HTERT RPE-1 (cell line): ENCODE results near the gene HOXA9.

ENCODE experiments used
- in situ Hi-C: fragments of 300-500 bp; cut with MboI; formaldehyde crosslinking; loops from 4 replicates; pipeline ENCODE4 v1.14.3; 2020; ENCODE audit warnings: low sequenced_read_pairs

Gene HOXA9

GRCh38 chr7:27201580-27202017 is 36.3 kb upstream of the HOXA9 start:
- in situ Hi-C loops: no loop called here

- in situ Hi-C loops: no loop called here
These were observed 35.6 kb upstream of the HOXA9 start for GRCh38 chr7:27200761-27201579.

- in situ Hi-C loops: no loop called here
These were observed 34.8 kb upstream of the HOXA9 start, which contains the start of gene HOXA13 for GRCh38 chr7:27199849-27200760. Gene HOXA13 (minus strand): TSS chr7:27200091. CDS start chr7:27200077, 14 bp downstream.

GRCh38 chr7:27198871-27199801 is 33.8 kb upstream of the HOXA9 start:
- in situ Hi-C loops: no loop called here

DNA sequence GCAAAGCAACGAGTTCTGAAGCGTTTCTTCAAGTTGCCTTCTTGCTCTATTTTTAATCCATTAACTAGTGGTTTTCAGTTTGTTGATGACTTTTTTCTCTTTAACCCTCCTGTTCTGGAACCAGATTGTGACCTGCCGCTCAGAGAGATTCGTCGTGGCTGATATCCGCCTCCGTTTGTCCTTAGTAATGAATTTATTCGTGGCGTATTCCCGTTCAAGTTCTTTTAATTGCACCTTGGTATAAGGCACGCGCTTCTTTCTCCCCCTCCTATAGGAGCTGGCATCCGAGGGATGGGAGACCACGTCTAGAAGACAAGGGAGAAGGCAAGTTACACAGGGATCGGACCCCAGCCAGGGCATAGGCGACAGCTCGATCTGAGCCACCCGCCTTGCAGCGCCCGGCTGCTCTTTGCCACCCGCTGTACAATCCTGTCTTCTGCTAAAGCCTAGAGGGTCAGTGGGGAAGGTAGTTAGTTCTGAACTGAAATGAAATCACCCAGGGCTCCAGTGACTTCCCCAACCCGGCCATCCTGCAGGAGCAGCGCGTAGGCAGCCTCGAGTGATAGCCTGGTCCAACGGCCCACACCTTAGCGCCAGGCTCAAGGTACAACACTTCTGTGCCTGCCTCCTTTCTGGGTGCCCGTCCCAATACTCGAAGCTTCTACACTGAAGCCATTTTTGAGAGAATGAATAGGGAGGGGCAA is 33.0 kb upstream of the HOXA9 start:
- in situ Hi-C loops: no loop called here

DNA sequence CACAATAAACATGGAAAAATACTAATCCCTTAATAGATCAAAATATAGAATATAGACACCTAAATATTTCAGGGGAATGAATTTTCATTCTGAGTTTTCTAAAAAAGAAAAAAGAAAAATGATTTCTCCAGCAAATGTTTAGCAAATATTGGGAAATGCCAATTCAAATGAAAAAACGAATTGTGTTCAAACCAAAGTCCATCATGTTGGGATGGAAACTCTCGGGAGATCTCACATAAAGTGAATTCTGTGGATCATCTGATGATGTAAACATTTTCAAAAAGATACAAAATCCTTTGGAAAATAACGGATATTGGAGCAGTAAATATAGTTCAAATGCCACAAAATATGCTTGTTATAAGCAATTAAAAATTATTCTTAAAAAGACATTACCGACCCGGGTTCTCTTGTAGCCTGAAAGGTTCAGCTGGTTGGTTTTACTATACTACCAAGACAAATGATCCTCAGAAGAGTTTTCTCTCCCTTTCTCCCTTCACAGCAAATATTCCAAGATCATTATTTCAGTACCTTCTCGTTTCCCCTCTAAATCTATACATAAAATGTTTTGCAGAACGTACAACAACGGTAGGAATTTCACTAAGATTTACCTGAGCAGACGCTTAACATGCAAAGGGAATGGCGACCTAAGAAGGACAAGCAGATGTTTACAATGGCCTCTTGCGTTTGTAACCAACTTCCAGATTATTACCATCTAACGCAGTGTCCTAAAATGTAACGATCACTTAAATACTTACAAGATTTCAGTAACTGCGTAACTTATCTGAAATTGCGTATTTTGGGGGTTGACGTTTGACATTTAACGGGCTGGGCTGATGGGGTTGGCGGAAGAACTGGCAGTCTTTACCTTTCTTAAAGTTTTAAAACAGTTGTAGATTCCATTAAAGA is 32.1 kb upstream of the HOXA9 start:
- in situ Hi-C loops: no loop called here

DNA sequence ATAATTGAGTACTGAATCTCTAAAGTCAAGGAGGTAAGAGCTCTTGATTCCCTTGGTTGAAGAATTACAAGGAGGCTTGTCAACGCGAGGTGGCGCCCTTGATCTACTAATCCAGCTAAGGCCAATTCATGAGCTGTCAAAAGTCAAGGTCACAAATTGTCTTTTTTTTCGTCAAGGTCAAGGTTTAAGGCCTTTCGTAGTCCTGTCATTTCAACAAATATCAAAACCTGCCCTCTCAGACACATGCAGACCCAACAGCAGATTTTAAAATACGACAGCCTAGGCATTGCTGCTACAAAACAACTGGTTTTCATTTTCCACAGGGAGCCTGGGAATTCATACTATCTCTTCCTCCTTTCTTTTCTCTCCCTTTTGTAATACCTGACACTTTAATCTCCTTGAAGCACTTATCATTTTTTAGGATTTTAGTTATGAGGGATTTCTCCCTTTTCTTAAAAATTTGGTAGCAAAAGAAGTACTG is 31.0 kb upstream of the HOXA9 start:
- in situ Hi-C loops: no loop called here

GRCh38 chr7:27194686-27195379 is 29.5 kb upstream of the HOXA9 start:
- in situ Hi-C loops: no loop called here

- in situ Hi-C loops: no loop called here
These were observed 28.6 kb upstream of the HOXA9 start for GRCh38 chr7:27194002-27194352.

GRCh38 chr7:27193335-27194001 is 28.1 kb upstream of the HOXA9 start:
- in situ Hi-C loops: no loop called here

- in situ Hi-C loops: no loop called here
These were observed 27.4 kb upstream of the HOXA9 start for GRCh38 chr7:27192546-27193334.

GRCh38 chr7:27191833-27192545 is 26.7 kb upstream of the HOXA9 start:
- in situ Hi-C loops: no loop called here

DNA sequence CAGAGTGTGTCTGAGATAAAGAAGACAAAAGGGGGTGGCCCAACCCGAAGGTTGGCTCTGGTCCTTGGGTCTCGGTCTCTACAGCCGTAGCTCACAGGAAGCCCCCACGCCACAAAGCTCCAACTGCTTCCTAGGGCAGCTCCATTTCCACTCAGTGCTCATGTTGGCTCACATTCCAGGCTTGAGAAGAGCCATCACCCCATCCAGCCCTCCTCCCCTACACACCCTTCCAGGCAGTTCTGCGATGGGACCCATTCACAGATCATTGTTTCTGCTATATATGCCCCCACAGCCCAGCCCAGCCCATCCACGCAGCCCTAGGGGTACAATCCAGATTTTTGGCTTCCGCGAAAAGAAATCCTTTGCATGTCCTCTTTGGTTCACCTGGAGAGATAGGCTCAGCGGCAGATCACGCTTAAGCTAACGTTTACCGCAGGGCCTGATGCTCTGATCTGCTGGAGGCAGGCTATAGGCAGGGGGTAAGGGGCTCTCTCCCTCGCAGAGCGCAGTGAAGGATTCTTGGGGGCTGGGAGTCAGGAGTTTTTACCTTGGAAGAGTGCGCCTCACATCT is 25.9 kb upstream of the HOXA9 start:
- in situ Hi-C loops: no loop called here

DNA sequence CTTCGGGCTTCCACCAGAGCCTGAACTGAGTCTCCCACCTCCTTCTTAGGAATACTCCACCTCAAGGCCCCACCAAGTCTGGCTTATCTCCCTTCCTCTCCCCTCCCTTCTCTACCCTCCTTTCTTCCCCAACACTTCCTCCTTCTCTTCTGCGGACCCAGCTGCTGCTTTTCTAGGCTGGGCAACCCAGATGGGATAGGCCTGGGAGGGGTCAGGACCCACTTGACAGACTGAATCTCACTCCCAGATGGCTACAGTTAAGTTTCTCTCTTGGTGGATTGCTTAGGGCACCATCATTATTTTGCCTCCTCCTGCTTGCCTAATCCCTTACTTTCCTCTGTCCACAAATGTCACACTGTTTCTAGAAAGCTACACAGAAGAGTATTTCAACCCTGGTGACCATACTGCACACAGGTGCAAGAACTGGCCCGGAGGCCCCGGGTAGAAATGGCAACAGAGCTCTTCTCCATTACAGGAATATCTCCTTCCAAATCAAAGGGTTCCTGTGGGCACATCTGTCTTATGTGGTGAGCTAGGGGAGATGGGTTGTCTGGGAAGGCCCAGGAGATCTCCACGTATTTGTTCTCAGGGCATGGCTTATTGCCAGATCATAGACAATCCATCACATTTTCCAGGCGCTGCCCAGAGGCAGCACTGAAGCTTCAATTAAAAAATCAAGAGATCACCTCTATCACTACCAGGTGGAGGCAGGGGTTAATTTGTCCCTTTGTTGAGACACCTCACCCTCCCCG is 24.8 kb upstream of the HOXA9 start:
- in situ Hi-C loops: no loop called here

DNA sequence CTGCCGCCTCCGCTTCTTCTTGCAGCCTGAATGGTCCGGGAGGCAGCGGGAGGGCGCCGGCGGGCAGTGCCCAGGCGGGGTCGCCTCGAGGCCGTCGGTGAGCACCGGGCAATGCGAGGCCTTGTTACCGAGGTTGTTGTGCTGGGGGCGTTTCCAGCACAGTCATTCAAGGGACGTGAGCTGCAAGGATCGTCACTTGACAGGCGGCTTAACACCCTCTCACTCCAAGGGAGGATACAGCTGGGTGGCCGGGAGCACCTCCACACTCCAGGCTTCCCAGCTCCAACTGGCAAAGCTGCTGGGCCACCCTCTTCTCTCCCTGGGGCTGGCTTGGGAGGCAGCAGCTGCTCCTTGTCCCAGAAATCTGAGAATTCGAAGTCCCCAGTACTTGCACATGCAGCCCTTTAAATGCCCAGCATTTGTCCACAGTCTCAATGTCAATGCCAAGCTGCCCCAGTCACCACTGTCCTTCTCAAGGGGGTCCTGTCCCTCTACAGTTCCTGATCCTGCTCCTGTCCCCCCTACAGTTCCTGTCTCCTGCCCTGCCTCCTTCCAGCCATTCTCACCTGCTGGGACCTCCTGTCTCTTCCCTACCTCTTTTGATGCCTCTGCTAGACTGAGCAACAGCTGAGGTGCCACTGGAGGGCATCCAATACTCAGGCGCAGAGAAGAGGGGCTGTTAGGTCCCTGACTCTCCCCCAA is 24.1 kb upstream of the HOXA9 start:
- in situ Hi-C loops: no loop called here
